Measurements from ENCODE around the gene LRRC2.
"Not testable (repeated sequence)": the region's sequence is repeated elsewhere in the genome, so short reads cannot be mapped to it uniquely, and the experiment has no call there.

Gene LRRC2

DNA sequence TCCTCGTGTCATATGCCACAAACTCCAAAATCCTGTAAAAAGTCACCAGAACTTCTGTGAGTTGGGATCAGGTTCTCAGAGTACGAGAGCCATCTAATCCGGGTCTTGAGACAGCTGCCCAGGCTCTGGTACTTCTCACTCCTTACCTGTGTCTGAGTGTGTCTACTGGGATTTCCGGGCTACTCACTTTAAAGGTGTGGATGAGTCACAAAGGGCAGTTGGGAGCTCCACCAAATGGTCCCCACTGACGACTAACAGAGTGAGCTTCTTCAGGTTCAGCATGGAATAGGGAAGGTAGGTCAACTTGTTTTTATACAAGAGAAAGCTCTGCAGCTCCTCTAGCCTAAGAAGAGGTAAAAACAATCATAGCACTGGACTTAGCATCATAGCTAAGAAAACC is 38.9 kb downstream of the LRRC2 start:
- no peak for DNase-seq (ENCODE audit: low read depth in 2 of 2)

DNA sequence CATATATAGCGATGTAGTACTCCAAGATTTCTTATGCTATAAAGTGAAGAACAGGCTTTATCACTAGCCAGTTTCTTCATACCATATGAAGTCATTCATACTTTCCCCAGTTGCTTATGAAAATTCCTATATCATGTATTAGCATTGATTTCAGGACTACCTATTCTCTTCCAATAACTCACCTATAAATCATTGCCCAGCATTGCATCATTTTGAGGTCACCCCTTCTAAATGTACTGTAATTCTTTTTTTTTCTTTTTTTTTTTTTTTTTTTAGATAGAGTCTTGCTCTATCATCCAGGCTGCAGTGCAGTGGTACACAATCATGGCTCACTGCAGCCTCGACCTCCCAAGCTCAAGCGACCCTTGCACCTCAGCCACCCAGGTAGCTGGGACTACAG is 41.3 kb downstream of the LRRC2 start:
- DNase-seq (ENCODE audit: low read depth in 2 of 2), result no peak

DNA sequence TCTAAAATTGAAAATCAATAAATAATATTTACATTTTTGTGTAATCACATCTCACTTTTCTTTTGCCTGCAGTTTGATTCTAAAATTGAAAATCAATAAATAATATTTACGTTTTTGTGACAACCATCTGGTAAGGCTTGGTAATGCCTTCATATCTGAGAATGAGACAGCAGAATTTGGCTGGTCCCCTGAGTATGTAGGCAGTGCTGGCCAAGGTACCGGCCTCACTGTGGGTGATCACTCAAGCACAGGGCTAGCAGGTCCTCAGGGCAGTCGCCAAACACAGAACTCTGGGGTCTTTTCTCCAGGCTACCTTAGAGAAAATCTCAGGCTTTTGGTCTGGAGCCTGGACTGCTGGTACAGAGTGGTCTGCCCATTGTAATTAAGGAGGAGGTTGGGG is 42.1 kb downstream of the LRRC2 start:
- DNase-seq (ENCODE audit: low read depth in 2 of 2), result no peak

DNA sequence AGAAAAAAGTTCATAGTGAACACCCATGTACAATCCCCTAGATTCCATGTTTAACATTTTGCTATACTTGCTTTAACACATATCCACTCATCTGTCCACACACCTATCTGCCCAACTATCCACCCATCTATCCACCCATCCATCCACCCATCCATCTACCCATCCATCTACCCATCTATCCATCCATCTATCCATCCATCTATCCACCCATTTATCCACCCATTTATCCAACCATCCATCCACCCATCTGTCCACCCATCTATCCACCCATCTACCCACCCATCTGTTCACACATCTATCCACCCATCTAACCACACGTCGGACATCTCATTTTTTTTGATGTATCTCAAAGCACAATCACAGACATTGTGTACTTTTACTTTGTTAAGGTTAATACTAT is 42.5 kb downstream of the LRRC2 start:
- DNase-seq (ENCODE audit: low read depth in 2 of 2), result no peak

DNA sequence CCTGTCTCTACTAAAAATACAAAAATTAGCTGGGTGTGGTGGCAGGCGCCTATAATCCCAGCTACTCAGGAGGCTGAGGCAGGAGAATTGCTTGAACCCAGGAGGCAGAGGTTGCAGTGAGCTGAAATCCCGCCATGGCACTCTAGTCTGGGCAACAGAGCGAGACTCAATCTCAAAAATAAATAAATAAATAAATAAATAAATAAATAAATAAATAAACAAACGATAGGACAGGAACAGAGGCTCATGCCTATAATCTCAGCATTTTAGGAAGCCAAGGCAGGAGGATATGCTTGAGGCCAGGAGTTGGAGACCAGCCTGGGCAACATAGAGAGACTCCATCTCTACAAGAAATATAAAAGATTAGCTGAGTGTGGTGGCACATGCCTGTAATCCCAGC is 43.9 kb downstream of the LRRC2 start:
- DNase-seq (ENCODE audit: low read depth in 2 of 2), result not testable (repeated sequence)

DNA sequence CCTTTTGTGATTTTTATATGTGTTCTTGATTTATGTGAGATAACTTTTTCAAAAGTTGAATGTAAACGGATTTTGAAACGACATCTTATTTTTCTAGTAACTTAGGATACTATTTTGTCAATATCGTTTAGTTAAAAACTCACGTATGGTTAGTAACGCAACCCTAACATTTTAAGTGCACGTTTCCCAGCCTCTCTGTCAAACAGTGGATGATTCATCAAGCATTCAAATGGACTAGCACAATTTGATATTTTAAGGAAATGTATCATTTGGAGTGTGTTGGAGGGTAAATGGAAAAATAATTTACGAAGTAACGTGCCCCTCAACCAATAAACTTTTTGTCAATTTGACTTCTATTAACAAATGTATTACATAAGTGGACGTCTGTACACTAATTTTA is 45.0 kb downstream of the LRRC2 start:
- no peak for DNase-seq (ENCODE audit: low read depth in 2 of 2)

DNA sequence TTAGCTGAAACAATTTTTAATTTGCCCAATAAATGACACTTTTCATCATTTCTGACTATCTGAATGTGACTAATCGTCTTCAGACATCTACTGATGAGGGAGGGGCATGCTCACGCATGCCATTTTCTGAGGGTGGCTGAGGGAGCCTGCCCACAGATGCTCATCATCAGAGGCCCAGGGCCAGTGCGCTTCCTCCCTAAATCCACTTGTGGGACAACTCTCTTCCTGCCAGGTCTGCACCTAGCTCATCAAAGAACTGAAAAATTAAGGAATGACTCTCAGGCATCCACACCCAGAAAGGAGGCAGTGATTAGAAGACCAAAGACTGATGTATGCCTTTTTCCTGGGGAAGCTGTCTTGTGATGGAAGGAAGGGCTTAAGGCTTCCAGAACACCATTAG is 45.6 kb downstream of the LRRC2 start:
- no peak for DNase-seq (ENCODE audit: low read depth in 2 of 2)

DNA sequence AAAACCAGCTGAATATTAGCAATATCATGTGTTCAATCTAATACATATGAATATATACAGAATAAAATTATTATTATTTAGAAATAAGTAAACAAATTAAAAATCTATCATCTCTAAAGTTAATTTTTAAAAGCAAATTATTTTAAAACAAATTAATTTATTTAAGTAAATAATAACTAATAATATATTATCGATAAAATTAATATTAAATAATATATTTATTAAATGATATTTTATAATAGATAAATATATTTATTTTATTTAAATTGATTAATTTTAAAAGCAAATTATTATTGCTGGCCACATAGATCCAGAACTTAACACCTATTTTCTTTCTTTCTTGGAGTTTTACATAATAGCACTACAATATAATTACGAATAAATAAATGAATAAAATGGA is 46.1 kb downstream of the LRRC2 start:
- DNase-seq (ENCODE audit: low read depth in 2 of 2), result no peak

DNA sequence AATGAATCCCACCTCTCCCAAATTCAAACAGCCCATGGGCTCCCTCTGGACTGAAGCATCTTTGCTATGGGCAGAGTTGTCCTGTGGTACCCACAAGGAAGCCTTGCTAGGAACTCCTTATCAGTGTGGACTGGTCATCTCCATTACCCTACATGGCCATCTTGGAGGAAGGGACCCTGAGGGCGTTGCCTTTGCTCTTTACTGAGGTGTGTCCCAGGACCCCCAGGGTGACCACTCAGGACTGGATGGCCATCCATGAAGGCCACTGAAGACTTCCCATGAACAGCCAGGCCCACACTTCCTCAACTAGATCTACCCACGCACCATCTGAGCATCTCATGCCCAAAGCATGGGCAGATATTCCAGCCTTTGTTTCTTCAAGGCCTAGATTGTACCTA is 48.3 kb downstream of the LRRC2 start:
- DNase-seq (ENCODE audit: low read depth in 2 of 2), result no peak

DNA sequence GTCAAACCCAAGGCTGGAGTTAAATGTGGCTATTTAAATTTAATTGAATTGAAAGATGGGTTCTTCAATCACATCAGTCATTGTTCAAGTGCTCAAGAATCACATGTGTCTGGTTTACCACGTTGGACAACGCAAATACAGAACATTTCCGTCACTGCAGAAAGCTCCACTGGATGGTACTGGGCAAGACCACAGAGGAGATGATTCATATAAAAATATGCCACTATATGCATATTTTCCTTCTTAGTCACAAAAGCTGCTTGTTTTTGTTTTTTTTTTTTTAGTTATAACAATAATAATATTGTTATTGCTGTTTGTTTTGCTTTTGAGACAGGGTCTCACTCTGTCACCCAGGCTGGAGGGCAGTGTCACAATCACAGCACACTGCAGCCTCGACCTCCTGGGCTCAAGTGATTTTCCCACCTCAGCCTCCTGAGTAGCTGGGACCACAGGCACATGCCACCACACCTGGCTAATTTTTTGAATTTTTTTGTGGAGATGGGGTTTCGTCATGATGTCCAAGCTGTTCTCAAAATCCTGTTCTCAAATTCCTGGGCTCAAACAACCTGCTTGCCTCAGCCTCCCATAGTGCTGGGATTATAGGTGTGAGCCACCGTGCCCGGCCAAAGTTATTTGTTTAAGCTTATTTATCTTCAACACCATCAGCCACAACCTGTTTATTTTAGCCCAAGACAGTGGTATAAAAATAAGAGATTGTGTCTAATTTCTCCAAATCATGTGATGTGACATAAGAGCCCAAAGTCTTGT is 48.9 kb downstream of the LRRC2 start:
- no peak for DNase-seq (ENCODE audit: low read depth in 2 of 2)

DNA sequence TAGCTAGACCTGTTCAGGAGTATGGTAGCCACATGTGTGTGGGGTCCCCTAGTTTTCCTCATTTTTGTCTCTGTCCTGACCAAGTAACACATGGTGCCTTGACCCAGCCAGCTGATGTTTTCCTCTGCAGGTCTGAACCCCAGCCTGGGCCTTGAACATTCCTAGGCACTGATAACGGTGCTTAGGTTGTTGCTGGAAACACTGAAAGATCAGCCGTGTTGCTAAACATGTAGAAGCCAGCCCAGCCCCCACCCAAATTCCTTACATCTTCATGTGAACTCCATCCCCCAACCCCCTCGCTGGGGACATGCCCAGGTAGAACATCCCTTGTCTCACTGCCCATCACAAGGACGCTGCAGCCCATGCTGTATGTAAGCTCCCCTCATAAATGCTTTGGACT is 49.6 kb downstream of the LRRC2 start:
- no peak for DNase-seq (ENCODE audit: low read depth in 2 of 2)

DNA sequence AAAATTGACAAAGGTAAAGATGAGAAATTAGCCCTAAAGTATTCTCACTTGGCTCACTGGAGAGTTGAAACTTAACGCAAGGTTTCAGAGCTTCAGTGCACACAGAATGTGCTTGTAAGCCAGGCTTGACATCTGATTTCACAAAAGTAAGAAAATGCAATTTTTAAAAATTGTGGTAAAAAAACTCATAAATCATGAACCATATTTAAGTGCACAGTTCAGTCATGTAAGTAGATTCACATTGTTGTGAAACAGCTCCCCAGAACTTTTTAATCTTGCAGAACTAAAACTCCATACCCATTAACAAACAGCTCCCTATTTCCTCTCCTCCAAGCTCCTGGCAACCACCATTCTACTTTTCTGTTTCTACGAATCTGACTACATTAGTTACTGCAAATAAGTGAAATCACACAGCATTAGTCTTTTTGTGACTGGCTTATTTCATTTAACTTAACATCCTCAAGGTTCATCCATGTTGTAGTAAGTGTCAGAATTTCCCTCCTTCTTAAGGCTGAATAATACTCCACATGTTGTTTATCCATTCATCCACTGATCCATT is 53.8 kb downstream of the LRRC2 start:
- DNase-seq (ENCODE audit: low read depth in 2 of 2), result no peak

DNA sequence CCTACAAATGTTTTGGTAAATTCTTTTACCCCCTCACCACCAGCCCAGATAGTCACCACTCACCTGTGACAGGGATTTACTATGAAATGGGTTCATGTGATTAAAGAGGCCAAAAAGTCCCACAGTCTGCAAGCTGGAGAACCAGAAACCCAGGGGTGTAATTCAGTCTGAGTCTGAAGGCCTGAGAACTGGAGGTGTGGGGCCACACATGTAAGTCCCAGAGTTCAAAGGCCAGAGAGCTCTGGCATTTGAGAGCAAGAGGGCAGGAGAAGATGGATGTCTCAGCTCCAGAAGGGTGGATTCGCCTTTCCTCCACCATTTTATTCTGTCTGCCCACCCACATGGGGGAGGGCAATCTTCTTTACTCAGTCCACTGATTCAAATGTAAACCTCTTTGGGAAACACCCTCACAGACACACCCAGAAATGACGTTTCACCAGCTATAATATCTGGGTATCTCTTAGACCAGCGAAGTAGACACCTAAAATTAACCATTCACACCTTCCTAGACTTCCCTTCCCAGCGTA is 56.4 kb downstream of the LRRC2 start:
- DNase-seq (ENCODE audit: low read depth in 2 of 2), result no peak

DNA sequence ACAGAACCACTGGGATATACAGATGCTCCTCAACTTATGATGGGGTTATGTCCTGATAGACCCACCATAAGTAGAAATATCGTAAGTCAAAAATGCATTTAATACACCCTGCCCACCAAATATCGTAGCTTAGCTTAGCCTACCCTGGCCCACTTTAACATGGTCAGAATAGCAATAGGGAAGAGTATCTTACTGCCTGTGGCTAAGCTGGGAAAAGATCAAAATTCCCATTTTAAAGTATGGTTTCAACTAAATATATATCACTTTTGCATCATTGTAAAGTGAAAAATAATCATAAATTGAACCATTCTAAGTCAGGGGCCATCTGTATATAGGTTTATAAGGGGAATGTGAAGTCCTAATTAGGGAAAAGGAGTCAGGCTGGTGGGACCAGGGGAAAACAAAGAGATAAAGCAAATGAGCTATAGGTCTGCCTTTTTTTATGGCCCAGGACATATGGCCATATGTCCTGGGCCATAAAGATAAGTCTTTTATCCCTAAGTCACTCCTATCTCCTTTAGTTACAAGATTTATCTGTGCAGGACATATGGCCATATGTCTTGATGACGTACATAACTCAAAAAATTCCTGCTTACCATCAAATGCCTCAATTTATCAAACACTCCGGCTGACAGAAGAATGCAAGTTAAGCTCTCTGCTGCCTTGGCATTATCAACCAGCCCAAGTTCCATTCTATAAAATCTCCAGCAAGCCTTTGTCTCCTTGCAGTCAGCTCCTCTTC is 57.1 kb downstream of the LRRC2 start:
- DNase-seq (ENCODE audit: low read depth in 2 of 2), result no peak

DNA sequence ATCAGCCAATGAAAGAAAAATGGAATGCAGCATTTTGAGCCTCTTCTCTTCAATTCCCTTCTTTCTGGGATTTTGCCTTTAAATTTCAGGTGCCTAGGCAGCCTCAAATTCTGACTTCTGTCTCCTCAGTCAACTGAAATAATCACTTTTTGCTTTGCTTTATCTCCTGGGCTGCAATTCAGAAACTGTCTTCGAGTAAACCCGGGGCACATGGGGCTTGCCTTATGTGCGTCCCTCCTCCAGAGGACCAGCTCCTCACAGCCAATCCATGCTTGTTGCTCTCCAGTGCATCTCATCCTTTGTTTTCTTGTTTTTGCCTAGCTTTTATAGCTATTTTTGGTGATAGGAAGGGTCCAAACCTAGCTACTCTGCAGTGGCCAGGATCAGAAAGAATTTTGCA is 59.6 kb downstream of the LRRC2 start:
- DNase-seq (ENCODE audit: low read depth in 2 of 2), result no peak

DNA sequence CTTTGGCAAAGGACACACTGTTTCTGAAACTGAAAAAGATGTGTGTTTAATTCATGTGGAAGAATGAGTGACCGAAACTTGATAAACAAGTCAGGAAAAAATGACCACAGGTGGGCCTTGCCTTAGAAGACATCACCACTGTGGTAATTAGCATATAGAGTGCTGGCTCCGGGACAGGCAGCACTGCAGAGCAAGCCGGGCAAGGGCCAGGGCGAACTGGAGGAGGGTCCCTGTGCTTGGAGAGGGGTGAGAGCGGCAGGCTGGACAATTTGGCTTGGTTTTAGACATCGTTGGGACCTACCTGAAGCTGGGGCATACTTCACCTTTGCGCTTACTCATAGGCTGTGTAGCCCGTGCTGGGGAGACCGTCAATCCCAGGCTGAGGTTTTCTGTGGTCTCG is 60.1 kb downstream of the LRRC2 start:
- no peak for DNase-seq (ENCODE audit: low read depth in 2 of 2)

DNA sequence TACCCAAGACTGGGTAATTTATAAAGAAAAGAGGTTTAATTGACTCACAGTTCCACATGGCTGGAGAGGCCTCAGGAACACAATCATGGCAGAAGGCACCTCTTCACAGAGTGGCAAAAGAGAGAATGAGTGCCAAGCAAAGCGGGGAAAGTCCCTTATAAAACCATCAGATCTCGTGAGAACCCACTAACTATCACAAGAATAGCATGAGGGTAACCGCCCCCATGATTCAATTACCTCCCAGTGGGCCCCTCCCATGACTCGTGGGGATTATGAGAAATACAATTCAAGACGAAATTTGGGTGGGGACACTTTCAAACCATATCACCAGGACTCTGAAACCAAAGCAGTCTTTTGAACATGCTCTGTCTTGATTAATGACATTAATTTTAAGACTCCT is 61.3 kb downstream of the LRRC2 start:
- DNase-seq (ENCODE audit: low read depth in 2 of 2), result no peak

DNA sequence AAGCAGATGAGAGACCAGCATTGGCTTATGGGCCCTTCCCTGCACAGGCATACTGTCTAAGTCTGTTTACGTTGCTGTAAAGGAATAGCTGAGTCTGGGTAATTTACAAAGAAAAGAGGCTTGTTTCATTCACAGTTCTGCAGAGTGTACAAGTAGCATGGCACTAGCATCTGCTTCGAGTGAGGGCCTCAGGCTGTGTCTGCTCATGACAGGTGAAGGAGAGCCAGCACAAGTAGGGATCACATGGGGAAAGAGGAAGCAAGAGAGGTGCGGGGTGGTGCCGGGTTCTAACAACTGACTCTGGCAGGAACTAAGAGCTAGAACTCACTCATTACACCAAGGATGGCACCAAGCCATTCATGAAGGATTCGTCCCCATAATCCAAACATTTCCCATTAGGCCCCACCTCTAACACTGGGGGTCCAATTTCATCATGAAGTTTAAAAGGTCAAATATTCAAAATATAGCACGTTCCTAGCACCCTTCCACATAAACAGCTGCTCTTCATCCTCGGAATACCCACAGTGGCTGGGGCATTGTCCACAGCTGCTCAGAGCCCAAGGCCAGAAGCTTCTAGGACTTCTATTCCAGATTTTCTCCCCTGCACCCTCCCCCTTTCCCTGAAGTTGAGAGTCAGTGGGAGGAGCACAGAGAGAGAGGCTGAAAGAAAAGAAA is 62.8 kb downstream of the LRRC2 start:
- DNase-seq (ENCODE audit: low read depth in 2 of 2), result no peak

DNA sequence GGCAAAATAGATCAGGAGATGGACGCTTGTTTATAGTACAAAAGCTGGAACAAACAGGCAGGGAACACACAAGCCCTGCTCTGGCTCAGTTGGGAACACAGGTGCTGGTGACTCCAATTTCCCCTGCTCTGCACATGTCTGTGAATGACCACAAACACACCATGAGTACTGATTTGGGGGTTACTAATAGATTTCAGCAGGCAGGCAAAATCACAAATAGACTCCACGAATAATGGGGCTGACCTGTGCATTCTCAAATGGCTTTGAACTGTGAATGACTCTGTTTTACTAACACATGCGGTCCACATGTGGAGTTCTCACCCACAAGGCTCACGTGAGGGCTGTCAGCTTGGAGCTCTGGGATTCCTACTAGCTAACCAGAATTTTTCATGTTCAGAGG is 64.4 kb downstream of the LRRC2 start:
- DNase-seq (ENCODE audit: low read depth in 2 of 2), result no peak

DNA sequence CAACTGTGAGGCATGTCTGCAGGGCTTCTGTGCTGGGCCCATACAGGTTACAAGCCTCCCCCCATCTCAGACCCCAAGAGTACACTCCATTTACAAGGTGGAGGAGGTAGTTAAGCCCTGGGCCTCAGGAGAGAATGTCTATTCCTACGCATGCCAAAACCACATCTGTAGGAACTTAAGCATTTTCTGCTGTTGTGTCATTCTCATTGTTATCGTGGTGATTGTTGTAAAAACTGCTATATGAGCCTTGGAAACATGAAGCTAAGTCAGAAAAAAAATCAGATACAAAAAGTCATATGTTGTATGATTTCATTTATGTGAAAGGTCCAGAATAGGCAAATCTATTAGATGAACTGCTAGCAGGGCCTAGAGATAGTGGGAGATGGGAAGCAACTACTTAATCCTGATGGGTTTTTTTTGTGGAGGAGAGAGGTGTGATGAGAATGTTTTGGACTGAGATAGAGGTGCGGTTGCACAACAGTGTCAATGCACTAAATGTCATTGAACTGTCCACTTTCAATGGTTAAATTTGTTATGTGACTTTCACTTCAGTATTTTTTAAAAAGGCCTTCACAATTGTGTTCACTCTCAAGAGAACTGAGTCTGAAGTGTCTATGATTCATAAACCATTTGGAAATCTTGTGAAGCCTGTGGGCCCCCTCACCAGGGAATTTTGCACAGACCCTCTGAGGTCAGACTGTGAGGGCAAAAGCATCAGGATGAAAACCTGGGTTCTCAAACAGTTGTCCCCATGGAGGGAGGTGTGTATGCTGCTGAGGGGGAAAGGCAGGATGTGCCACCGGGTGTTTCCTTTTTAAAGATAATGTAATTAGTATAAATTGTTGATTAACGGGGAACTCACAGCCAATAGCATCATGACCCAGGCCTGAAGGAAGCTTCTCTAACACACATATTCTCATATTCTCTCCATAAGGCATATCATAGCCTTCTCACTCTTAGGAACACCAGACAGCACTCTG is 65.2 kb downstream of the LRRC2 start:
- no peak for DNase-seq (ENCODE audit: low read depth in 2 of 2)

DNA sequence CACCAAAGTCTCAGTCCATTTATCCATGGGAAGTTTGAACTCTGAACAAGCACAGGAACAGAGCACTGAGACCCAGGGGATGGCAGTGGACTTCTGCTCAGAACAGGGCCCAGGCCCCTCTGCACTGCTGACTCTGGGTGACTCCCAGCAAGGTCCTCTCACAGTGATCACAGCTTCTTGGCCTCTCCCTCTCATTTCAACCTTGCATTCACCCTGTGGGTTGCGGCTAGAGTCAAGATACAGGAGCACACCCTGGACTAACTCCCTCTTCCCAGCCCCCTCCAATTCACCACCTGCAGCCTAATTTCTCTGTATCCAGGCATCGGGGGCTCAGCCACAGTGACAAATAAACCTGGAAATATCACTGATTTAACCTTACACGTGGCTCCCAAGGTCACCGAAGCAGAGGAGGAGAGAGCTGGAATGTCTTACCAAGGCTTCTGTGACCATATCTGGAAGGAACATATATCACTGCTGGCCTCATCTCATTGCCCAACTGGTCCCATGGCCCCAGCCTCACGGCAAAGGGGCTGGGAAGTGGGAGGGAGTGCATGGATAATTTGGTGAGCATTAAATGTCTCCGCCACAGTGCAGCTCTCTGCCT is 67.1 kb downstream of the LRRC2 start:
- no peak for DNase-seq (ENCODE audit: low read depth in 2 of 2)

Data from stimulated activated CD8-positive, alpha-beta memory T cell treated with anti-CD3 and anti-CD28 coated beads, Interleukin-15, amount 100 ng/mL, for 48 hours (primary cell).